ENCODE measurements around the gene PPFIA3. TPM values are rescaled to one million over a fixed set of nuclear protein-coding genes. Genes with fewer than 3 reads are reported as not detected.

Gene PPFIA3
- total RNA-seq, 1 experiment from 2014 or later: 27.3 TPM

DNA sequence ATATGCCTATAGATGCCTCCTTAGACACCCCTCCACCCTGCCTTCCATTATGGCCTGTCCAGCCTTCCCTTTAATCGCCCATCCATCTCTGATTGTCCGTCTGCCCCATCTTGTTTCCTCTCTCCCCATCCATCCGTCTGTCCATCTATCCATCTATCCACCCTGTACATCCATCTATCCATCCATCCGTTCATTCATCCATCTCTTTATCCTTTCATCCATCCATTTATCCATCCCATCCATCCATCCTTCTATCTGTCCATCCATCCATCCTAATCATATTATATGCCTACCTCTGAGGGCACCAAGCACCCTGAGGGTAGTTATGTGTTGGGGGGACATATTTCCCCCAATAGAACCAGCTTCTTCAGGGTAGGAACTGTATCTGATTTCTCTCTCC, 61.3 kb downstream of the PPFIA3 start:
- Mint-ChIP-seq H3K4me3 (no peak overlapping the region), H3K27ac (no peak overlapping the region), H3K9me3 (peaks cover 15% of the 10 kb centered on the region), H3K27me3 (ENCODE audit: low read depth) (0 out of 2 replicates have a peak, but pooled peaks cover 3% of the 10 kb centered on the region), H3K36me3 (peaks cover 10% of the 10 kb centered on the region), H3K4me1 (no peaks in the 10 kb centered on the region)
- ChIA-PET POLR2A (no interaction called here), CTCF (no interaction called here)
- DNase-seq (ENCODE audit: low spot score) (no peak), ATAC-seq (no peak)
- TF ChIP-seq, protein P1, sequence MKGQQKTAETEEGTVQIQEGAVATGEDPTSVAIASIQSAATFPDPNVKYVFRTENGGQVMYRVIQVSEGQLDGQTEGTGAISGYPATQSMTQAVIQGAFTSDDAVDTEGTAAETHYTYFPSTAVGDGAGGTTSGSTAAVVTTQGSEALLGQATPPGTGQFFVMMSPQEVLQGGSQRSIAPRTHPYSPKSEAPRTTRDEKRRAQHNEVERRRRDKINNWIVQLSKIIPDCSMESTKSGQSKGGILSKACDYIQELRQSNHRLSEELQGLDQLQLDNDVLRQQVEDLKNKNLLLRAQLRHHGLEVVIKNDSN (CRISPR knock-in tag; IDR thresholded peaks at IDR 0.05): no peak
- no peak for TF ChIP-seq MXD4 (CRISPR knock-in tag; IDR thresholded peaks at IDR 0.05; ENCODE audit: borderline replicate concordance)
- no peak for TF ChIP-seq SP1 (CRISPR knock-in tag; conservative IDR thresholded peaks at IDR 0.05)
- TF ChIP-seq, protein P2, sequence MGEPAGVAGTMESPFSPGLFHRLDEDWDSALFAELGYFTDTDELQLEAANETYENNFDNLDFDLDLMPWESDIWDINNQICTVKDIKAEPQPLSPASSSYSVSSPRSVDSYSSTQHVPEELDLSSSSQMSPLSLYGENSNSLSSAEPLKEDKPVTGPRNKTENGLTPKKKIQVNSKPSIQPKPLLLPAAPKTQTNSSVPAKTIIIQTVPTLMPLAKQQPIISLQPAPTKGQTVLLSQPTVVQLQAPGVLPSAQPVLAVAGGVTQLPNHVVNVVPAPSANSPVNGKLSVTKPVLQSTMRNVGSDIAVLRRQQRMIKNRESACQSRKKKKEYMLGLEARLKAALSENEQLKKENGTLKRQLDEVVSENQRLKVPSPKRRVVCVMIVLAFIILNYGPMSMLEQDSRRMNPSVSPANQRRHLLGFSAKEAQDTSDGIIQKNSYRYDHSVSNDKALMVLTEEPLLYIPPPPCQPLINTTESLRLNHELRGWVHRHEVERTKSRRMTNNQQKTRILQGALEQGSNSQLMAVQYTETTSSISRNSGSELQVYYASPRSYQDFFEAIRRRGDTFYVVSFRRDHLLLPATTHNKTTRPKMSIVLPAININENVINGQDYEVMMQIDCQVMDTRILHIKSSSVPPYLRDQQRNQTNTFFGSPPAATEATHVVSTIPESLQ (CRISPR knock-in tag; IDR thresholded peaks at IDR 0.05): no peak
- TF ChIP-seq, protein P3, sequence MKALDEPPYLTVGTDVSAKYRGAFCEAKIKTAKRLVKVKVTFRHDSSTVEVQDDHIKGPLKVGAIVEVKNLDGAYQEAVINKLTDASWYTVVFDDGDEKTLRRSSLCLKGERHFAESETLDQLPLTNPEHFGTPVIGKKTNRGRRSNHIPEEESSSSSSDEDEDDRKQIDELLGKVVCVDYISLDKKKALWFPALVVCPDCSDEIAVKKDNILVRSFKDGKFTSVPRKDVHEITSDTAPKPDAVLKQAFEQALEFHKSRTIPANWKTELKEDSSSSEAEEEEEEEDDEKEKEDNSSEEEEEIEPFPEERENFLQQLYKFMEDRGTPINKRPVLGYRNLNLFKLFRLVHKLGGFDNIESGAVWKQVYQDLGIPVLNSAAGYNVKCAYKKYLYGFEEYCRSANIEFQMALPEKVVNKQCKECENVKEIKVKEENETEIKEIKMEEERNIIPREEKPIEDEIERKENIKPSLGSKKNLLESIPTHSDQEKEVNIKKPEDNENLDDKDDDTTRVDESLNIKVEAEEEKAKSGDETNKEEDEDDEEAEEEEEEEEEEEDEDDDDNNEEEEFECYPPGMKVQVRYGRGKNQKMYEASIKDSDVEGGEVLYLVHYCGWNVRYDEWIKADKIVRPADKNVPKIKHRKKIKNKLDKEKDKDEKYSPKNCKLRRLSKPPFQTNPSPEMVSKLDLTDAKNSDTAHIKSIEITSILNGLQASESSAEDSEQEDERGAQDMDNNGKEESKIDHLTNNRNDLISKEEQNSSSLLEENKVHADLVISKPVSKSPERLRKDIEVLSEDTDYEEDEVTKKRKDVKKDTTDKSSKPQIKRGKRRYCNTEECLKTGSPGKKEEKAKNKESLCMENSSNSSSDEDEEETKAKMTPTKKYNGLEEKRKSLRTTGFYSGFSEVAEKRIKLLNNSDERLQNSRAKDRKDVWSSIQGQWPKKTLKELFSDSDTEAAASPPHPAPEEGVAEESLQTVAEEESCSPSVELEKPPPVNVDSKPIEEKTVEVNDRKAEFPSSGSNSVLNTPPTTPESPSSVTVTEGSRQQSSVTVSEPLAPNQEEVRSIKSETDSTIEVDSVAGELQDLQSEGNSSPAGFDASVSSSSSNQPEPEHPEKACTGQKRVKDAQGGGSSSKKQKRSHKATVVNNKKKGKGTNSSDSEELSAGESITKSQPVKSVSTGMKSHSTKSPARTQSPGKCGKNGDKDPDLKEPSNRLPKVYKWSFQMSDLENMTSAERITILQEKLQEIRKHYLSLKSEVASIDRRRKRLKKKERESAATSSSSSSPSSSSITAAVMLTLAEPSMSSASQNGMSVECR (CRISPR knock-in tag; IDR thresholded peaks at IDR 0.05; ENCODE audit: borderline replicate concordance): no peak
- no peak for TF ChIP-seq FOXK1 (CRISPR knock-in tag; IDR thresholded peaks at IDR 0.05)
- TF ChIP-seq, protein P4, sequence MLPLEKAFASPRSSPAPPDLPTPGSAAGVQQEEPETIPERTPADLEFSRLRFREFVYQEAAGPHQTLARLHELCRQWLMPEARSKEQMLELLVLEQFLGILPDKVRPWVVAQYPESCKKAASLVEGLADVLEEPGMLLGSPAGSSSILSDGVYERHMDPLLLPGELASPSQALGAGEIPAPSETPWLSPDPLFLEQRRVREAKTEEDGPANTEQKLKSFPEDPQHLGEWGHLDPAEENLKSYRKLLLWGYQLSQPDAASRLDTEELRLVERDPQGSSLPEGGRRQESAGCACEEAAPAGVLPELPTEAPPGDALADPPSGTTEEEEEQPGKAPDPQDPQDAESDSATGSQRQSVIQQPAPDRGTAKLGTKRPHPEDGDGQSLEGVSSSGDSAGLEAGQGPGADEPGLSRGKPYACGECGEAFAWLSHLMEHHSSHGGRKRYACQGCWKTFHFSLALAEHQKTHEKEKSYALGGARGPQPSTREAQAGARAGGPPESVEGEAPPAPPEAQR (CRISPR knock-in tag; IDR thresholded peaks at IDR 0.05): no peak
- no peak for TF ChIP-seq NFATC4 (CRISPR knock-in tag; IDR thresholded peaks at IDR 0.05)
- TF ChIP-seq ZBTB21 (CRISPR knock-in tag; IDR thresholded peaks at IDR 0.05; ENCODE audit: borderline replicate concordance): no peak
- TF ChIP-seq CREM (CRISPR knock-in tag; IDR thresholded peaks at IDR 0.05): no peak
- TF ChIP-seq, protein P5, sequence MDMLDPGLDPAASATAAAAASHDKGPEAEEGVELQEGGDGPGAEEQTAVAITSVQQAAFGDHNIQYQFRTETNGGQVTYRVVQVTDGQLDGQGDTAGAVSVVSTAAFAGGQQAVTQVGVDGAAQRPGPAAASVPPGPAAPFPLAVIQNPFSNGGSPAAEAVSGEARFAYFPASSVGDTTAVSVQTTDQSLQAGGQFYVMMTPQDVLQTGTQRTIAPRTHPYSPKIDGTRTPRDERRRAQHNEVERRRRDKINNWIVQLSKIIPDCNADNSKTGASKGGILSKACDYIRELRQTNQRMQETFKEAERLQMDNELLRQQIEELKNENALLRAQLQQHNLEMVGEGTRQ (CRISPR knock-in tag; IDR thresholded peaks at IDR 0.05): no peak
- TF ChIP-seq, protein P6, sequence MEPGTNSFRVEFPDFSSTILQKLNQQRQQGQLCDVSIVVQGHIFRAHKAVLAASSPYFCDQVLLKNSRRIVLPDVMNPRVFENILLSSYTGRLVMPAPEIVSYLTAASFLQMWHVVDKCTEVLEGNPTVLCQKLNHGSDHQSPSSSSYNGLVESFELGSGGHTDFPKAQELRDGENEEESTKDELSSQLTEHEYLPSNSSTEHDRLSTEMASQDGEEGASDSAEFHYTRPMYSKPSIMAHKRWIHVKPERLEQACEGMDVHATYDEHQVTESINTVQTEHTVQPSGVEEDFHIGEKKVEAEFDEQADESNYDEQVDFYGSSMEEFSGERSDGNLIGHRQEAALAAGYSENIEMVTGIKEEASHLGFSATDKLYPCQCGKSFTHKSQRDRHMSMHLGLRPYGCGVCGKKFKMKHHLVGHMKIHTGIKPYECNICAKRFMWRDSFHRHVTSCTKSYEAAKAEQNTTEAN (CRISPR knock-in tag; IDR thresholded peaks at IDR 0.05): no peak
- TF ChIP-seq, protein P7, sequence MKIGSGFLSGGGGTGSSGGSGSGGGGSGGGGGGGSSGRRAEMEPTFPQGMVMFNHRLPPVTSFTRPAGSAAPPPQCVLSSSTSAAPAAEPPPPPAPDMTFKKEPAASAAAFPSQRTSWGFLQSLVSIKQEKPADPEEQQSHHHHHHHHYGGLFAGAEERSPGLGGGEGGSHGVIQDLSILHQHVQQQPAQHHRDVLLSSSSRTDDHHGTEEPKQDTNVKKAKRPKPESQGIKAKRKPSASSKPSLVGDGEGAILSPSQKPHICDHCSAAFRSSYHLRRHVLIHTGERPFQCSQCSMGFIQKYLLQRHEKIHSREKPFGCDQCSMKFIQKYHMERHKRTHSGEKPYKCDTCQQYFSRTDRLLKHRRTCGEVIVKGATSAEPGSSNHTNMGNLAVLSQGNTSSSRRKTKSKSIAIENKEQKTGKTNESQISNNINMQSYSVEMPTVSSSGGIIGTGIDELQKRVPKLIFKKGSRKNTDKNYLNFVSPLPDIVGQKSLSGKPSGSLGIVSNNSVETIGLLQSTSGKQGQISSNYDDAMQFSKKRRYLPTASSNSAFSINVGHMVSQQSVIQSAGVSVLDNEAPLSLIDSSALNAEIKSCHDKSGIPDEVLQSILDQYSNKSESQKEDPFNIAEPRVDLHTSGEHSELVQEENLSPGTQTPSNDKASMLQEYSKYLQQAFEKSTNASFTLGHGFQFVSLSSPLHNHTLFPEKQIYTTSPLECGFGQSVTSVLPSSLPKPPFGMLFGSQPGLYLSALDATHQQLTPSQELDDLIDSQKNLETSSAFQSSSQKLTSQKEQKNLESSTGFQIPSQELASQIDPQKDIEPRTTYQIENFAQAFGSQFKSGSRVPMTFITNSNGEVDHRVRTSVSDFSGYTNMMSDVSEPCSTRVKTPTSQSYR (CRISPR knock-in tag; IDR thresholded peaks at IDR 0.05): no peak
- no peak for TF ChIP-seq NR1H2 (CRISPR knock-in tag; IDR thresholded peaks at IDR 0.05)
- TF ChIP-seq CREB1 (CRISPR knock-in tag; IDR thresholded peaks at IDR 0.05): no peak
- TF ChIP-seq TEAD1 (CRISPR knock-in tag; IDR thresholded peaks at IDR 0.05): no peak
- TF ChIP-seq RELA (CRISPR knock-in tag; IDR thresholded peaks at IDR 0.05; ENCODE audit: borderline replicate concordance): no peak
- TF ChIP-seq, protein P8, sequence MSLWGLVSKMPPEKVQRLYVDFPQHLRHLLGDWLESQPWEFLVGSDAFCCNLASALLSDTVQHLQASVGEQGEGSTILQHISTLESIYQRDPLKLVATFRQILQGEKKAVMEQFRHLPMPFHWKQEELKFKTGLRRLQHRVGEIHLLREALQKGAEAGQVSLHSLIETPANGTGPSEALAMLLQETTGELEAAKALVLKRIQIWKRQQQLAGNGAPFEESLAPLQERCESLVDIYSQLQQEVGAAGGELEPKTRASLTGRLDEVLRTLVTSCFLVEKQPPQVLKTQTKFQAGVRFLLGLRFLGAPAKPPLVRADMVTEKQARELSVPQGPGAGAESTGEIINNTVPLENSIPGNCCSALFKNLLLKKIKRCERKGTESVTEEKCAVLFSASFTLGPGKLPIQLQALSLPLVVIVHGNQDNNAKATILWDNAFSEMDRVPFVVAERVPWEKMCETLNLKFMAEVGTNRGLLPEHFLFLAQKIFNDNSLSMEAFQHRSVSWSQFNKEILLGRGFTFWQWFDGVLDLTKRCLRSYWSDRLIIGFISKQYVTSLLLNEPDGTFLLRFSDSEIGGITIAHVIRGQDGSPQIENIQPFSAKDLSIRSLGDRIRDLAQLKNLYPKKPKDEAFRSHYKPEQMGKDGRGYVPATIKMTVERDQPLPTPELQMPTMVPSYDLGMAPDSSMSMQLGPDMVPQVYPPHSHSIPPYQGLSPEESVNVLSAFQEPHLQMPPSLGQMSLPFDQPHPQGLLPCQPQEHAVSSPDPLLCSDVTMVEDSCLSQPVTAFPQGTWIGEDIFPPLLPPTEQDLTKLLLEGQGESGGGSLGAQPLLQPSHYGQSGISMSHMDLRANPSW (CRISPR knock-in tag; conservative IDR thresholded peaks at IDR 0.05; ENCODE audit: low read depth): no peak
